ENCODE results near the gene S100A16.
"Not testable (repeated sequence)": the region's sequence is repeated elsewhere in the genome, so short reads cannot be mapped to it uniquely, and the experiment has no call there.

Gene S100A16, protein sequence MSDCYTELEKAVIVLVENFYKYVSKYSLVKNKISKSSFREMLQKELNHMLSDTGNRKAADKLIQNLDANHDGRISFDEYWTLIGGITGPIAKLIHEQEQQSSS

GRCh38 chr1:153612755-153613331 lies at the start of gene S100A16:
Gene S100A16, minus strand, starts transcription at chr1:153613137. Its CDS starts 4,986 bp downstream, at chr1:153608151.
- peak; percentile 86 for DNase-seq (ENCODE audit: low spot score)

DNA sequence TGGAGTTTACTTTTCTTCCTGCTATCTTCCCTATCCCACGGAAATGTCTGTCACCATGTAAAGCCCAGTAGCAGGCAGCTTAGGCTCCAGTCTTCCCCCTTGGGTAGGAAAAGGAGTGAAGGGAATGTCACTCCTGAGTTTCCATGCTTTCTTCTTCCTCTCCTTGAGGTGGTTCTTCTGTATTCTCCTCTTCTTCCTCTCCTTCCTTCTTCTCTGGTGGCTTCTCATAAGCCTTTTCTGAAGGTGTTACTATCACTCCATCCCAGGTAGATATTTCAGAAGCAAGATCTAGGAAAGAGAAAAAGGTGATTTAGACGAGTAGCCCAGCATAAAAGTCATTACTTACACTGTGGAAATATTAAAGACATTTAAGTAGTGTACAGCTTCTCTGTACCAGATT lies 49.3 kb upstream of the S100A16 start:
- no peak for DNase-seq (ENCODE audit: low spot score)

- DNase-seq (ENCODE audit: low spot score): no peak
These were observed 48.3 kb upstream of the S100A16 start for GRCh38 chr1:153661111-153661708.

GRCh38 chr1:153659656-153660055 lies 46.7 kb upstream of the S100A16 start:
- DNase-seq (ENCODE audit: low spot score): no peak

DNA sequence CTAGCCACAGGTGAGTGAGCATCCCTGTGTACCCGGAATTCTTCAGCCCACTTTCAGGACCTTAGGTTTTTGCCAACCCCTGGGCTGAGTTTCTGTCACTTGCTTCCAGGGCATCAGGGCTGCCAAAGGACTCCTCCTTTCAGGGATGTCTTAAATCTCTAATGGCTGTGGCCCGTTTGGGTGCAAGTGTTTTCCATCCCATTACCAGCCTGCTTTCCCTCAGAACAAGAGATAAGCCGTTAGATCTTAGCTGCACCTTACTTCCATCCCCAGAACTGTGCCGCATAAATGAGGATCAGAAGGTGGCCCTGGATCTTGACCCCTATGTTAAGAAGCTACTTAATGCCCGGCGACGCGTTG lies 46.2 kb upstream of the S100A16 start:
- no peak for DNase-seq (ENCODE audit: low spot score)

DNA sequence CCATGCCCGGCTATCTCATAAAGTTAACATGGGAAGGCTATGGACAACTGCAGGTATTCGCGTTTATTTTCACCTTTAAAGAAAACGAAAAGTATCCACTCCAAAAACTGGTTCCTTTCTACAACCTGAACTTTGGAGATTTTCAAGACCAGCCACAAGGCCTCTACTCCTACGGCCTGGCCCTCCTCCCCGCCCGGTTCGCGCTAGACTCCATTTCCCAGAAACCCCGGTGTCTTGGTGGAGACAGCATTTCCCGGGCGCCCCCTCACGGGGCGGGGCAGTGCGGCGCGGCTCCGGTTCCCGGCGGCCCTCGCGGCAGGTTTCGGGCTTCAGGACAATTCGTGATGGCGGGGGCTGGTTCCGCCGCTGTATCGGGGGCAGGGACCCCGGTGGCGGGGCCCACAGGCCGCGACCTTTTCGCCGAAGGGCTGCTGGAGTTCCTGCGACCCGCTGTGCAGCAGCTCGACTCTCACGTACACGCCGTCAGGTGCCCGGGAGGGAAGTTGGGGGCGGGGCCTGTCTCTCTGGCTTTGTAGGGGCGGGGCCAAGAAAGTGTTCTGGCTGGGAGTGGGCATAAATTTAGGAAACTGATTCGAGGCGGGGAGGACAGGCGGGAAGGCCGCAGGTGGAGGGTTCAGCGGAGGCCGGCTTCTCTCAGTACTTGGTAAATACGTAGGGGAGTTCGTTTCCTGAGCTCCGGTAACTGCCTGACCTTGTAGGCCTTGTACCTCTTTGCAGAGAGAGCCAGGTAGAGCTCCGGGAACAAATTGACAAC lies 45.6 kb upstream of the S100A16 start, which contains the start of gene SNAPIN:
Gene SNAPIN (plus strand): TSS at position 304 of the 775 bp plus-strand sequence. CDS start 41 bp downstream, at position 345.
- peak; percentile 94 for DNase-seq (ENCODE audit: low spot score)

GRCh38 chr1:153655333-153655732 lies 42.4 kb upstream of the S100A16 start:
- no peak for DNase-seq (ENCODE audit: low spot score)

DNA sequence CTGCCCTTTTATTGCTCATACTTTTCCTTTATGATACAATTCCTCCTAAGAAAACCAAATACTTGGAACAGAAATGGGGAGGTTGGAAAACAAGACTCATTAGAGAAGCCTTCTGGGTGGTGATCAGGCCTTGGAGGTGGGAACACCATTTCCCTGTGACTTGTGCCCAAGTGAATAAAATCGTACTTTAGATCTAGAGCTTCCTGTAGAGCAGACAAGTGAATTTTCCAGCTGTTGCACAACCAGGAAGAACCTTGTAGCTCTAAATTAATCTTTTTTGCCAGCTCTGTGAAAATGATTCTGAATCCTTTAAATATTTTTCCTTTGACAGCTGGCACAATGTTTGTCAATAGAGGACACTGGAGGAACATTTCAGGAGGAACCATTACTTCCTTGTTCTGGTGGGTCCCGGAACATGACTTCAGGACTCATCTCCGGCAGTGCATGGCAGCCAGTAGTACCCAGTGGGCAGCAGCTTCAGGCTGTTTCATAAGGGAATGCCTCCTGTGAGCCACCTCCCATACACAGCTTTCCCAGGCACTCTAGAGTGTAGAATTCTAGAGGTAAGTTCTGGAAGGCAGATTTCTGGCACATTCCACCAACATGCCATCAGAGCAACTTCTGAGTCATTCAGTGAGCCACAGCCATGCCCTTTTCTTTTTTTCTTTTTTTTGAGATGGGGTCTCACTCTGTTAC lies 40.0 kb upstream of the S100A16 start:
- no peak for DNase-seq (ENCODE audit: low spot score)

- no peak for DNase-seq (ENCODE audit: low spot score)
These were observed 38.8 kb upstream of the S100A16 start for GRCh38 chr1:153651771-153652170.

DNA sequence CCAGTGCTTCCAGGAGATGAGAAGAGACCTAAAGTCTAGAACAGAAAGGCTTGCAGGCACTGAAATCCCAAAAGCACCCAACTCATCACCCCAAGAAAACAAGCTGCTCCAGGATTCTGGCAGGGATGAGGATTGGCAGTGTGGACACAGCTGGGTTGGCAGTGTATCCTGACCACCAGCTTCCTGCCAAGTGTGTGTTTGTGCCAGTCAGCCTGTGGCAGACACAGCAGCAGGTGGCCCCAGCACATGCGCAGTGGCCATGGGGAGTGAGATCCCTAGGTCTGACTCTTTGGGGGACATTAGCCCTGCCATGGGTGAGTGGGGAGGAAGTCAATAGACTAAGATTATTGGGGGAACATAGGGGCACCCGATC lies 36.9 kb upstream of the S100A16 start:
- no peak for DNase-seq (ENCODE audit: low spot score)

GRCh38 chr1:153649137-153649862 lies 36.4 kb upstream of the S100A16 start:
- no peak for DNase-seq (ENCODE audit: low spot score)

DNA sequence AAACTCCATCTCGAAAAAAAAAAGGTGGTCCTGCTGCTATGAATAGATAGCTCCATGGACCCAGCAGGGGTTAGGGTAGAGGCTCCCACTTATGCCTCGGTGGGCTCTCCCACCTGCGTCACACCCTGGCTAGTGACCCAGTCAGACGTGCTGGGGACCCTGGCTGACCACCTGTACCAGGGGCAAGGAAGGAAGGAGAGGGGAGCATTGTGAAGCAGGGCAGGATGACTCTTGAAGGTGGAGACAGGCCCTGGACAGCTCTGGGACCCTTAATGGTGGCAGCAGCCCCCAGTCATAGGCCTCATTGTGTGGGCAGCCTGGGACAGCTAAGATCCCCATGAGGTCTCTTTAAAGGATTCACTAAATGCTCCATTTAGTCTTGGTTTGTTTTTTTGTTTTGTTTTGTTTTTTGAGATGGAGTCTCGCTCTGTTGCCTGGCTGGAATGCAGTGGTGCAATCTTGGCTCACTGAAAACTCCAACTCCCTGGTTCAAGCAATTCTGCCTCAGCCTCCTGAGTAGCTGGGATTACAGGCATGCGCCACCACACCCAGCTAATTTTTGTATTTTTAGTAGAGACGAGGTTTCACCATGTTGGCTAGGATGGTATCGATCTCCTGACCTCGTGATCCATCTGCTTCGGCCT lies 35.2 kb upstream of the S100A16 start:
- DNase-seq (ENCODE audit: low spot score): no peak

DNA sequence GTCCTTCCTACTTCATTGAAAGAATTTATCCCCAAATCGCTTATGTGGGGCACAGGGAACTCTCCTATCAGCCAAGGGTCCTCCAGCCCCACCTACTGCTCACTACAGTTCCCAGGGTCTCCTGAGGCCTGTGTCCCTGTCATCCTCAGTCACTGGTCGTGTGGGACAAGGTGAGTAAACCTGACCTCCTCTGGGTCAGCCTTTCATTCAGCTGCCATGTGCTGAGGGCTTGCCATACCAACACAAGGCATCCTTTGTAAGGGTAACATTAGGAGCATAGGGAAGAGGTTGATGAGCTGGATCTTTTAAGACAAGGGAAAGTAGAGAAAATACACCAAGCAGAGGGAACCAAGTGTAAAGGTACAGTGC lies 34.4 kb upstream of the S100A16 start:
- no peak for DNase-seq (ENCODE audit: low spot score)

GRCh38 chr1:153646672-153647345 lies 33.9 kb upstream of the S100A16 start:
- no peak for DNase-seq (ENCODE audit: low spot score)

DNA sequence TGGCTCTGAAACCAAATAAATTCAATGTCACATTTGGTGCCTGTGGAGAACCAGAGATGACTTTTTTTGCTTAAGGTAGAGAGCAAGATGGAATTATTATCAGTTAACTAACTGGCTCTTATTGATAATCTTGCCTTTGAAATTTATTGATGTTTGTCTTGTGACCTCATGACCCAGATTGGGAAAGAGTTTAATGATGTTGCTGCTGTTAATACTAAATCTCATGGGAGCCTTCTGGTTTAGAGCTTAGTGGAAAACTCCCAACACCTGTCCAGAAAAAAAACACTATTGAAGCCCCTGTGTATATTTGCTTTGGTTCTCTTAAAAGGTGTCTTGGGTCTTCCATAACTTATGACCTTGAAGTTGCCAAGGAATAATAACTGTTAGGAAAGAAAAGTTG lies 30.9 kb upstream of the S100A16 start:
- DNase-seq (ENCODE audit: low spot score): no peak

DNA sequence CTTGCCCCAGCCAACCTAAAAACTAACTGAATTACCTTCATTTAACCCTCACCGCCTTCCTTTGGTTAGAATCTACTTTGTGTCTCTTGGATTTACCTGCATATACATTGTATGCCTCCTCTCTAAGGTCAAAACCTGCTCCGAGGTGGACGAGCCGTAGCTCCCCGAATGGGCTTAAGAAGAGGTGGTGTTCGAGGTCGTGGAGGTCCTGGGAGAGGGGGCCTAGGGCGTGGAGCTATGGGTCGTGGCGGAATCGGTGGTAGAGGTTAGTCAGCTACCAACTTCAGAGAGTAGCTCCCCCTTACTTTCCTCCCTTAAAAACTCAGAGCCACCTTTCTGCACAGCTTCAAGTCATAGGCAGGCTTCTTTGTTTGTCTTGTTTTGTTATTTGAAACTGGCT lies 30.2 kb upstream of the S100A16 start:
- DNase-seq (ENCODE audit: low spot score): no peak

- DNase-seq (ENCODE audit: low spot score): no peak
These were observed 29.2 kb upstream of the S100A16 start for GRCh38 chr1:153642161-153642560.

- DNase-seq (ENCODE audit: low spot score): no peak
These were observed 27.9 kb upstream of the S100A16 start for GRCh38 chr1:153640861-153641260.

DNA sequence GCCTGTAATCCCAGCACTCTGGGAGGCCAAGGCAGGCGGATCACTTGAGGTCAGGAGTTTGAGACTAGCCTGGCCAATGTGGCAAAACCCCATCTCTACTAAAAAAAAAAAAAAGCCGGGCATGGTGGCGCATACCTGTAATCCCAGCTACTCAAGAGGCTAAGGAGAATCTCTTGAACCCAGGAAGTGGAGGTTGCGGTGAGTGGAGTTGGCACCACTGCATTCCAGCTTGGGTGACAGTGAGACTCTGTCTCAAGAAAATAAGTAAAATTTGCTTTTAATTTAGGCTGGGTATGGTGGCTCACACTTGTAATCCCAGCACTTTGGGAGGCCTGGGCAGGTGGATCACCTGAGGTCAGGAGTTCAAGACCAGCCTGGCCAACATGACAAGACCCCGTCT lies 27.3 kb upstream of the S100A16 start:
- not testable (repeated sequence) for DNase-seq (ENCODE audit: low spot score)

DNA sequence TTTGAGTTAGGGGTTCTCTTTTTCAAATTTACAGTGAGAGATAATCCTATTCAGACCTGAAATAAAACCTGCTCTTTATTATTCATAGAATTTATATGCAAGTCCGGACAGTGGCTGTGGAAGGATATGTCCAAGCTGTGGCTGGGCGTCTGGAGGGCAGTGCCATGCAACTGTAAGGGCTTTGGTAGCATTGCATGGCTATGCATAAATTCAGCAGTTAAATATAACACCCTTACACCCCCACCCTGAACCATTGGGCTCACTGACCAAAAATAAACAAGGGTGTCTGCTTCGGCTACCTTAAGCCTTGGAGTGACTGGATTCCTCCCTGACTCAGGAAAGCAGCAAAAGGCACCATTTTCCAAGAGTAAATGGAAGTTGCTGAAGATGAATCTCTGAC lies 26.3 kb upstream of the S100A16 start:
- DNase-seq (ENCODE audit: low spot score): no peak

DNA sequence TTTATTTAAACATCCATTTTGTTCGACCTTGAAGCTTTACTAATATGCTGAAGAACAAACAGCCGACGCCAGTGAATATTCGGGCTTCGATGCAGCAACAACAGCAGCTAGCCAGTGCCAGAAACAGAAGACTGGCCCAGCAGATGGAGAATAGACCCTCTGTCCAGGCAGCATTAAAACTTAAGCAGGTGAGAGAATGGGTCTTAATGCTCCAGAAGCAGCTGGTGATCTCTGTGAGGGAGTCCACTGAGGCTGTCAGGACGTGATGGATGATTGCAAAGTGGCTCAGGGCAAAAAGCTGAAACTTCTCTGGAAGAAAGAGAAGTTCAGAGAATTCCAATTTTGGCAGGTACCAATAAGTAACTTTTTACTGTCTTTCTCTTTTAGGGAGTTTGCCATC lies 25.3 kb upstream of the S100A16 start:
- no peak for DNase-seq (ENCODE audit: low spot score)
